NCI-H69 (cell line): ENCODE results near the gene TLE2.

Experiments used
- DNase-seq: peaks from one replicate; lab custom pipeline; 2025; lab: John Stamatoyannopoulos, UW

The TLE2 gene

GRCh38 chr19:3036119-3036976, 7.3 kb upstream of the TLE2 start:
- peak; percentile 98 for DNase-seq

GRCh38 chr19:3035542-3036118, 6.5 kb upstream of the TLE2 start:
- peak; percentile 100 for DNase-seq

GRCh38 chr19:3034656-3035541, 5.8 kb upstream of the TLE2 start:
- peak; percentile 65 for DNase-seq

- DNase-seq = no peak
These were observed 5.3 kb upstream of the TLE2 start for GRCh38 chr19:3034406-3034655.

- no peak for DNase-seq
These were observed 4.7 kb upstream of the TLE2 start for GRCh38 chr19:3033595-3034405.

- no peak for DNase-seq
These were observed 2.5 kb upstream of the TLE2 start for GRCh38 chr19:3031607-3031867.

- DNase-seq = peak; percentile 65
These were observed 595 bp downstream of the TLE2 start for GRCh38 chr19:3028305-3029064.

GRCh38 chr19:3027981-3028304, 1.1 kb downstream of the TLE2 start:
- no peak for DNase-seq

- DNase-seq = no peak
These were observed 1.8 kb downstream of the TLE2 start for GRCh38 chr19:3027292-3027691.

- no peak for DNase-seq
These were observed 2.3 kb downstream of the TLE2 start for GRCh38 chr19:3026768-3027167.

GRCh38 chr19:3025549-3025886, 3.6 kb downstream of the TLE2 start:
- no peak for DNase-seq

- peak; percentile 47 for DNase-seq
These were observed 4.1 kb downstream of the TLE2 start for GRCh38 chr19:3024870-3025548.

- DNase-seq = no peak
These were observed 4.6 kb downstream of the TLE2 start for GRCh38 chr19:3024509-3024869.

- no peak for DNase-seq
These were observed 8.6 kb downstream of the TLE2 start for GRCh38 chr19:3020321-3020960.

GRCh38 chr19:3019211-3019854, 9.7 kb downstream of the TLE2 start:
- no peak for DNase-seq

GRCh38 chr19:3017923-3018322, 11.2 kb downstream of the TLE2 start:
- DNase-seq = no peak

- no peak for DNase-seq
These were observed 13.7 kb downstream of the TLE2 start for GRCh38 chr19:3015126-3016057.

- no peak for DNase-seq
These were observed 14.9 kb downstream of the TLE2 start for GRCh38 chr19:3014135-3014534.

- DNase-seq = peak; percentile 57
These were observed 15.8 kb downstream of the TLE2 start for GRCh38 chr19:3013263-3013725.
